HG03469 (cell line): ENCODE data around the gene ATP9B.
"Not testable (repeated sequence)": the region's sequence is repeated elsewhere in the genome, so short reads cannot be mapped to it uniquely, and the experiment has no call there.

Experiments used
- ATAC-seq: cut with Tn5 transposase; IDR thresholded peaks from one replicate; pipeline ENCODE4 v1.9.1; 2021; ENCODE audit warnings: mild to moderate bottlenecking, moderate library complexity, moderate number of reproducible peaks; ENCODE audit not compliant: unreplicated experiment

The ATP9B gene

GRCh38 chr18:79322441-79322840 is 253.2 kb downstream of the ATP9B start:
- ATAC-seq, result no peak

- no peak for ATAC-seq
Observed at GRCh38 chr18:79323471-79323870, 254.3 kb downstream of the ATP9B start.

GRCh38 chr18:79326413-79327198 is 257.4 kb downstream of the ATP9B start:
- no peak for ATAC-seq

- no peak for ATAC-seq
Observed at GRCh38 chr18:79327199-79327721, 258.1 kb downstream of the ATP9B start.

GRCh38 chr18:79327915-79328314 is 258.7 kb downstream of the ATP9B start:
- not testable (repeated sequence) for ATAC-seq

- ATAC-seq, result no peak
Observed at GRCh38 chr18:79328887-79329286, 259.7 kb downstream of the ATP9B start.

- no peak for ATAC-seq
Observed at GRCh38 chr18:79329786-79330185, 260.6 kb downstream of the ATP9B start.

- ATAC-seq, result no peak
Observed at GRCh38 chr18:79332646-79333045, 263.5 kb downstream of the ATP9B start.

GRCh38 chr18:79333046-79333445 is 263.9 kb downstream of the ATP9B start:
- no peak for ATAC-seq

GRCh38 chr18:79334496-79335233 is 265.5 kb downstream of the ATP9B start:
- no peak for ATAC-seq

GRCh38 chr18:79335833-79336360 is 266.7 kb downstream of the ATP9B start:
- ATAC-seq, result no peak

- ATAC-seq, result no peak
Observed at GRCh38 chr18:79336556-79337142, 267.5 kb downstream of the ATP9B start.

GRCh38 chr18:79337184-79337583 is 268.0 kb downstream of the ATP9B start:
- ATAC-seq, result no peak

- ATAC-seq, result no peak
Observed at GRCh38 chr18:79337620-79338019, 268.4 kb downstream of the ATP9B start.

GRCh38 chr18:79339094-79339908 is 270.1 kb downstream of the ATP9B start:
- ATAC-seq, result no peak

- no peak for ATAC-seq
Observed at GRCh38 chr18:79343567-79344207, 274.5 kb downstream of the ATP9B start.

- no peak for ATAC-seq
Observed at GRCh38 chr18:79344208-79344581, 275.0 kb downstream of the ATP9B start.

GRCh38 chr18:79345366-79345765 is 276.2 kb downstream of the ATP9B start:
- no peak for ATAC-seq

- no peak for ATAC-seq
Observed at GRCh38 chr18:79345981-79346380, 276.8 kb downstream of the ATP9B start.

GRCh38 chr18:79348066-79348465 is 278.9 kb downstream of the ATP9B start:
- no peak for ATAC-seq
